NOMO-1 treated with dmso at 0.1 percent for 144 hours (cell line): ENCODE data around the gene STK32B.

Source experiments
- DNase-seq: peaks from one replicate; lab custom pipeline; 2025; ENCODE audit not compliant: unreplicated experiment; lab: John Stamatoyannopoulos, UW

The STK32B gene

GRCh38 chr4:5120067-5120466 is 68.8 kb downstream of the STK32B start:
- no peak for DNase-seq

GRCh38 chr4:5120468-5120867 is 69.2 kb downstream of the STK32B start:
- no peak for DNase-seq

GRCh38 chr4:5122114-5122513 is 70.8 kb downstream of the STK32B start:
- DNase-seq, result no peak

- no peak for DNase-seq
Observed at GRCh38 chr4:5124876-5125275, 73.6 kb downstream of the STK32B start.

- no peak for DNase-seq
Observed at GRCh38 chr4:5125321-5125720, 74.0 kb downstream of the STK32B start.

- no peak for DNase-seq
Observed at GRCh38 chr4:5126231-5126630, 75.0 kb downstream of the STK32B start.

- DNase-seq, result no peak
Observed at GRCh38 chr4:5126857-5127256, 75.6 kb downstream of the STK32B start.

- DNase-seq, result no peak
Observed at GRCh38 chr4:5127556-5127955, 76.3 kb downstream of the STK32B start.

DNA sequence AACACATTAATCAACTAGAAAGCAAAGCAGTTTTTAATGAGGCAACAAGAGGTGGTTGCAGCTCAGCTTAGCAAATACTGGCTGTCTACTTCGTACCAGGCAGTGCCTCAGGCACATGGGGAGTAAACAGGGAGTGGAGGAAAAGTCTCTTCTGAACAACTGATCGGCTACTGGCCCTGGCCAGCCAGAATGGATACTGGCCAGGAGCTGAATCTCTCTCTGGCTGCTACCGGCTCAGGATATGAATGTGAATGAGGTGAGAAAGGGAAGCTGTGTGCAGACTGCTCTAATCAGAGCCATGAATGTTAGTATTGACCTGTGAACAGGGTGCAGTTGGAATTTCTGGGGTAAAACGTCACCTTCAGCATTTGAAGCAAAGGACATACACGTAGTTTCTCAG is 77.3 kb downstream of the STK32B start:
- DNase-seq, result no peak

GRCh38 chr4:5133201-5133600 is 81.9 kb downstream of the STK32B start:
- DNase-seq, result no peak

GRCh38 chr4:5133933-5134594 is 82.8 kb downstream of the STK32B start:
- DNase-seq, result no peak

DNA sequence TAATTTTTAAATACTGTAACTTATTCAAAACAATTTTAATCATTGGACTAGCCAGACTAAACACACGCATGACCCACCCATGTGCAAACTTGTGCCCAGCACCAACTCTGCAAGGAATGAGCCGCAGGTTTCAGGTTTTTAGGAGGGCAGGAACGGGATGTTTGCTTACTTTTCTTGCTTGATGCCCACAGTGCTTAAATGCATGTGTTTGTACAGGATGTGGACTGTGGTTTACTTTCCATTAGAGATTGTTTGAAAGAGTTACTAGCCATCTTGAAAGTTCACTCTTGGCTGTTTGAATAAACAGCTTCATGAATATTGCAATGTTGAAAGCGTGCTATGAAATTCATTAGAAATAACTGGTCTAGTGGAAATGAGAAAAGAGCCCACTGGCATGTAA is 83.3 kb downstream of the STK32B start:
- DNase-seq, result no peak

- DNase-seq, result no peak
Observed at GRCh38 chr4:5137226-5137625, 85.9 kb downstream of the STK32B start.

GRCh38 chr4:5137927-5138326 is 86.6 kb downstream of the STK32B start:
- DNase-seq, result no peak

DNA sequence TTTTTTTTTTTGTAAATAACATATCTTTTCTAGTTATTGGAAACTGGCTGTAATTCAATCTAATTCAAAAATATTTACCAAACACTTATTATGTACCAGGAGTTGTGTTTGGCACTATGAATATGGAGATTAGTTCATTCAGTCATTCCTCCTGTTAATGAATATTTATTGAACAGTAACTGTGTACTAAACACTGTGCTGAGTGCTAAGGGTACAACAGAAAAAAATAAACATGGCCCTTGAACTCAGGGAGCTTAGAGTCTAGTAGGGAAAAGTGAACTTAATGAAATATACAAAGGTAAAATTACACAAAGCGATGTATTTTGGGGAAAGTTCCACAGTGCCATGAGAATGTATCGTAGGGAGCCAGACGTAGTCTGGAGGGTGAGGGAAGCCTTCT is 87.1 kb downstream of the STK32B start:
- DNase-seq, result no peak

DNA sequence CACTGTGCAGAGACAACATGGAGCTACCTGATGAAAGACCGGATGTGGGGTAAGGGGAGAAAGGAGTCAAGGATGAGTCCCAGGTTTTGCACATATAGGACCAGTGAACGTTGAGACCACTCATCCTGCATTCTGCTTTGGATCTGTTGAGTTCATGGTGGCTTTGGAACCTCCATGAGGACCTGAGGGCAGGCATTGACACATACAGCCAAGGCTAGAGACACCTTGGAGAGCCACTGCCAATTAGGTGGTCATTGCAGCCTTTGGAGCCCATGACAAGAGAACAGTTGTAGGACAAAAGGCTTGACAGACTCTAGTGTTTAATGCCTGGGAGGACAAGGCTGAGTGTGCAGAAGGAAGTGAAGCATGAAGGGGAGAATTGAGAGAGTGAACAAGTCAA is 87.9 kb downstream of the STK32B start:
- DNase-seq, result no peak

GRCh38 chr4:5141802-5142201 is 90.5 kb downstream of the STK32B start:
- DNase-seq, result no peak

DNA sequence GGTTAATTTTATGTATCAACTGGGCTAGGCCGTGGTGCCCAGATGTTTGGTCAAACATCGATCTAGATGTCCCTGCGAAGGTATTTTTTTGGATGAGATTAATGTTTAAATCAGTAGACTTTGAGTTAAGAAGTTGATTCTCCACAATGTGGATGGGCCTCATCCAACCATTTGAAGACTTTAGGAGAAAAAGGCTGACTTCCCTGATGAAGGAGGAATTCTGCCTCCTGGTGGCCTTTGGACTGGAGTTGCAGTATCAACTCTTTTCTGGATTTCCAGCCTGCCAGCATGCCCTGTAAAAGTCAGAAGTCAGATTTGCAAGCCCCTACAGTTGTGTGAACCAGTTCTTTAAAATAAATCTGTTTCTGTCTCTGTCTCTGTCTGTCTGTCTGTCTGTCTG is 91.4 kb downstream of the STK32B start:
- no peak for DNase-seq

GRCh38 chr4:5143306-5143861 is 92.1 kb downstream of the STK32B start:
- no peak for DNase-seq

- DNase-seq, result no peak
Observed at GRCh38 chr4:5143940-5144339, 92.7 kb downstream of the STK32B start.

DNA sequence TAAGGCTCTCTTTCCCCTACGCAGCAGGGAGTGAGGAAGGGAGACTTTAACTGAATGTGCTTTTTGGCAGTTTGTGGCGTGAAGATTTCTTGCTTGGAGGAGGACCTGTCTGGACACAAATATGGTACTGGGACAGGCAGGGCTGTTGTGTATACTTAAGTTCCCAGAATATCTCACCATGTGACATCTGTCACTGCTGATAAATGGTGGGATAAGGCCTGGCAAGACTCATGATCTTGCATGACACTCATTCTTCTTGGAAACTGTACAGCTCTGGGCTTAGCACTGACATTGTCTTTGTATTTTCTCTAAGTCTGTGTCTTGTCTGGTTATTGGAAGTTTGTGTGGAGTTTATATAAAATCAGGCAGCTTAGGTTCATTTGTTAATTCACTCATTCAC is 93.1 kb downstream of the STK32B start:
- no peak for DNase-seq

DNA sequence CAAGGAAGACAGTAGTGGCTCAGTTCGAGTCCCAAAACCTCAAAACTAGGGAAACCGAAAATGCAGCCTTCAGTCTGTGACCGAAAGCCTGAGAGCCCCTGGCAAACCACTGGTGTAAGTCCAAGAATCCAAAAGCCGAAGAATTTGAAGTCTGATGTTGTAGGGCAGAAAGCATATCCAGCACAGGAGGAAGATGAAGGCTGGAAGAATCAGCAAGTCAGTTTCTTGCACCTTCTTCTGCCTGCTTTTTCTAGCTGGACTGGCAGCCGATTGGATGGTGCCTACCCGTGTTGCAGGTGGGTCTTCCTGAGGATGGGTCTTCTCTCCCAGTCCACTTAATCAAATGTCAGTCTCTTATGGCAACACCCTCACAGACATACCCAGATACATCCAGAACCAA is 95.0 kb downstream of the STK32B start:
- DNase-seq, result no peak

DNA sequence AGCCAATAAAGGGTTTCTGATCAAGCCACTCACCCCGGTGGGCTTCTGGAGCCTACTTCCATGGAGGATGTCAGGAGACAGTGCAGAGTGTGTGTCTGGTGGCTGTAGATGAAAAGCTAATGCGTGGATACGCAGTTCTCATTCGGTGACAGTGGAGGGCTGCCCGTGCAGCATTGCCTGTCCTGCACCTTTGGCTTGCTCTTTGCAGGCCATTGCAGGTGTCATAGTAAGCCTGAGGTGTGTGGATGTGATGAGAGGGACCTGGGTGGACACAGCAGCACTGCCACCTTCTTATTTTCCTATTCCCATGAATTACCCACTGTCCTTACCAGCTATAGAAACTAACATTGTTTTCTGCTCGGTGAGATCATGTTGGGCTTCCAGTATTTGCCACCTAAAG is 101.2 kb downstream of the STK32B start:
- DNase-seq, result no peak
